Ascending aorta (tissue), 2 donors: ENCODE results near the gene EYA3. TPM values are rescaled to one million over a fixed set of nuclear protein-coding genes. Genes with fewer than 3 reads are reported as not detected.
A peak's percentile ranks its signal among the peaks of the same experiment; 100 is the strongest.

Source experiments
- DNase-seq, 2 donors: peaks; one replicate each; pipeline ENCODE4 v3.0.0-alpha.2; 2019; ENCODE audit warnings: low spot score in 2 of 2
- H3K27ac ChIP-seq, 2 donors: fragments of 200-600 bp; sonication (generic); one replicate each; pipeline ENCODE4 v1.5.1; 2016 to 2017; ENCODE audit warnings: mild to moderate bottlenecking in 1 of 2
- H3K27me3 ChIP-seq: fragments of 200-600 bp; sonication (generic); one replicate; pipeline ENCODE4 v1.5.1; 2017
- H3K36me3 ChIP-seq, 2 donors: fragments of 200-600 bp; sonication (generic); one replicate each; pipeline ENCODE4 v1.5.1; 2016
- H3K4me1 ChIP-seq, 2 donors: fragments of 200-600 bp; sonication (generic); one replicate each; pipeline ENCODE4 v1.5.1; 2016 to 2017; ENCODE audit warnings: mild to moderate bottlenecking in 1 of 2
- H3K4me3 ChIP-seq, 2 donors: fragments of 200-600 bp; sonication (generic); one replicate each; pipeline ENCODE4 v1.5.1; 2016 to 2017; ENCODE audit warnings: mild to moderate bottlenecking in 1 of 2
- H3K9me3 ChIP-seq, 2 donors: fragments of 200-600 bp; sonication (generic); one replicate each; pipeline ENCODE4 v1.5.1; 2016
- intact Hi-C: fragments of 100-400 bp; cut with DNase I; formaldehyde crosslinking; loops from one replicate; pipeline ENCODE4 v1.15.1; 2023
- total RNA-seq: library from RNA; depleted of rRNA; stranded (reverse); fragments of >200 nt; gene quantifications from one replicate; pipeline ENCODE4 v1.1.0, GENCODE V29; 2016
- TF ChIP-seq, protein P1 (sequence below), 3 experiments: fragments of 200-600 bp in 2 of 3; fragments of 450-650 bp in 1 of 3; sonication (generic) in 2 of 3; IDR thresholded peaks; one replicate each; pipeline ENCODE4 v1.5.1; 2016 to 2019; ENCODE audit warnings: antibody characterized with exemption in 3 of 3, mild to moderate bottlenecking in 1 of 3, moderate library complexity in 1 of 3

EYA3 gene
- total RNA-seq, 1 donor from 2014 or later, result 52.6 TPM

DNA sequence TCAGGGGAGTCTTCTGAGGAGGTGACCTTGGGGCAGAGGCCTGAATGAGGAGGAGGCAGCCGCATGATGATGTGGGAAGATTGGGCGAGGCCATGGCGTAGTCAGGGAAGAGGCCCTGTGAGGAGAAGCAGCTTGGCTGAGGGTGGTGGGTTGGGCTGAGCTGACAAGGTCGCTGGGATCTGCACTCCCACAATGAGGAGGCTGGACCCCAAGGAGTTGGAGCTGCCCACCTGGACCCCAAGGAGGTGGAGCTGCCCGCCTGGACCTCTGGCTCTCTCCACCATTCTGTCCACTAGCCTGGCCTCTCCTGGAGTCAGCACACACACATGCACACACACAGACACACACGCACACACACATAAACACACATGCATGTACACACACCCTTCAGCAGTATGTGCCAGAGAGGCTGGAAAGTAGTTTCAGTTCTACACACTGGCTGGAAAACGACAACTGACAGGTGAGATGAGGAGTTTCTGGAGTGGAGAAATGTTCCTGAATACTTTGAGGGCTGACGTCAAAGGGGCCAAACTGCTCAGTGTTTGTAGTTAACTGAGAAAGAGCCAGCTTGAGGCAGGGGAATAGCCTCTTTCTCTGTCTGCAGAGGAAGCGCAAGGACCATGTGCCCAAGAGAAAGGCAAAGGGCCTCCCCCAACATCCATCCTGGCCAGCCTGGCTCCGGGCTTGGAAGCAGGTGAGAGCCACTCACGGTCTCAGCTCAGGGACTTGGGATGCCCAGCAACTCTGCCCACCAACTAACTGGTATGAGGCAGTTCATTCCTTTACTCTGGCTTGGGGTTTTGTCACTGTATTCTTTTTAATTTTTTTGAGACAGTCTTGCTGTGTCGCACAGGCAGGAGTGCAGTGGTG lies 146.5 kb downstream of the EYA3 start:
- Histone ChIP-seq H3K27ac (no peak overlapping the region), H3K36me3 (no peaks in the 10 kb centered on the region), H3K4me1 (no peaks in the 10 kb centered on the region), H3K27me3 (no peaks in the 10 kb centered on the region), H3K9me3 (no peaks in the 10 kb centered on the region), H3K4me3 (no peak overlapping the region)
- TF ChIP-seq, protein P1, sequence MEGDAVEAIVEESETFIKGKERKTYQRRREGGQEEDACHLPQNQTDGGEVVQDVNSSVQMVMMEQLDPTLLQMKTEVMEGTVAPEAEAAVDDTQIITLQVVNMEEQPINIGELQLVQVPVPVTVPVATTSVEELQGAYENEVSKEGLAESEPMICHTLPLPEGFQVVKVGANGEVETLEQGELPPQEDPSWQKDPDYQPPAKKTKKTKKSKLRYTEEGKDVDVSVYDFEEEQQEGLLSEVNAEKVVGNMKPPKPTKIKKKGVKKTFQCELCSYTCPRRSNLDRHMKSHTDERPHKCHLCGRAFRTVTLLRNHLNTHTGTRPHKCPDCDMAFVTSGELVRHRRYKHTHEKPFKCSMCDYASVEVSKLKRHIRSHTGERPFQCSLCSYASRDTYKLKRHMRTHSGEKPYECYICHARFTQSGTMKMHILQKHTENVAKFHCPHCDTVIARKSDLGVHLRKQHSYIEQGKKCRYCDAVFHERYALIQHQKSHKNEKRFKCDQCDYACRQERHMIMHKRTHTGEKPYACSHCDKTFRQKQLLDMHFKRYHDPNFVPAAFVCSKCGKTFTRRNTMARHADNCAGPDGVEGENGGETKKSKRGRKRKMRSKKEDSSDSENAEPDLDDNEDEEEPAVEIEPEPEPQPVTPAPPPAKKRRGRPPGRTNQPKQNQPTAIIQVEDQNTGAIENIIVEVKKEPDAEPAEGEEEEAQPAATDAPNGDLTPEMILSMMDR (IDR thresholded peaks at IDR 0.05), result no peak
- intact Hi-C loops, result no loop called here
- DNase-seq, result no peak

DNA sequence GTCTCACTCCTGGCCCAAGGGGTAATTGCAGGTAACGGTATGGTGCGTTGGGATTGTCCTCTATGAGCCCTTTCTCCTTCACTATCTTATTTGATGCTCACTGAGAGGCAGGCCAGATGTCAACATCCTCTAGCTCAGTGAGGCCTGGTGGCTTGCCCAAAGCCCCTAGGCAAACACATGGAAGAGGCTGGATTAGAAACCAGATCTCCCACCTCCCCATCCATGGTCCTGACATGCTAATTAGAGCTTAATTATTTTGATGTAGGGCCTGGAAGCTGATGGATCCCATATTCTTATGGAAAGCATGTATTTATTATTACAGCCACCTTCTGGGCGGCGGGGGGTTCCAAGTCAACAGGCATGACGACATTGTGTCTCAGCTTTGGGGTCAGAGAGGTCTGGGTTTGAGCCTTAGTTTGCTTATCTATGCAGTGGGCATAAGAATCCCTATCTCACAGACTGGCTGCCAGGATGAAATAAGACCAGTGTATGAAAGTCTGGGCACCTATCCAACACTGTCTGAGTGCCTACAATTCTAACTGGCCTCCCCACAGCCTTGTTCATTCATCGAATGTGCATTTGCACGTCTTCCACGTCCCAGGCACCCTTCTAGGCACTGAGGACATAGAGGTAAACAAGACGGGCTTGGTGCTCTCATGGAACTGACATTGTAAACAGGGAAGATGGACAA lies 147.4 kb downstream of the EYA3 start:
- Histone ChIP-seq H3K4me1 (no peaks in the 10 kb centered on the region), H3K27me3 (no peaks in the 10 kb centered on the region), H3K4me3 (no peak overlapping the region), H3K27ac (no peak overlapping the region), H3K36me3 (no peaks in the 10 kb centered on the region), H3K9me3 (no peaks in the 10 kb centered on the region)
- no peak for DNase-seq
- TF ChIP-seq, protein P1 (IDR thresholded peaks at IDR 0.05), result no peak
- intact Hi-C loops, result no loop called here

DNA sequence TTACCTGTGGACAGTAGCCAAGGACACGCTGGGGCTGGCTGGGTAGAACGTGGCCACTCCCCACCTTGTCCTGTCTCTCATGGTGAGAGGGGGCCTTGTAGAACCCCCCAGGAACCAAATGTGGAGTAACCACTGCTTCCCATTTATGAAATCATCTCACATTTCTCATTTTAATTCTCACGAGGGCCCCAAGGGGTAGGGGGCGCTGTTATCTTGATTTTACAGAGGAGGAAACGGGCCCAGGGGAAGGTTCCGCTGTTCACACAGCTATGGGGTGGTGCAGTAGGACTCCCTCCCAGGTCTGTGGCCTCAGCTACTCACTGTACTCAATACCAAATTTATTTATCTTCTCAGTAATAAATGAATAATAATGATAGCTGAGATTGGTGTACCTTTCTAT lies 148.1 kb downstream of the EYA3 start:
- Histone ChIP-seq H3K4me1 (no peaks in the 10 kb centered on the region), H3K4me3 (no peak overlapping the region), H3K27ac (no peak overlapping the region), H3K27me3 (no peaks in the 10 kb centered on the region), H3K36me3 (no peaks in the 10 kb centered on the region), H3K9me3 (no peaks in the 10 kb centered on the region)
- intact Hi-C loops, result no loop called here
- DNase-seq, result no peak
- TF ChIP-seq, protein P1 (IDR thresholded peaks at IDR 0.05), result peak in 1 of 3 experiments; percentile 10

DNA sequence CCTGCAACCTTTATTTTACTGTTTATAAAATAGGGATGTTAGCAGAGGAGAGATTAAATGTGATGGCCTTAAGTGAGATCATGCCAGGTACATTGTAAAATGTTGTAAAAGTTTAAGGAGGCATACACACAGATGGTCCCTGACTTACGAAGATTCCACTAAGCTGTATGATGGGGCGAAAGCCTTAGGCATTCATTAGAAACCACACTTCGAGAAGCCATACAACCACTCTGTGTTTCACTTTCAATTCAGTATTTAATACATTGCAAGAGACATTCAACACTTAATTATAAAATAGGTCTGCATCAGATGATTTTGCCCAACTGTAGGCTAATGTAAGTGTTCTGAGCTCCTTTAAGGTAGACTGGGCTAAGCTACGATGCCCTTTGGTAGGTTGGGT lies 149.9 kb downstream of the EYA3 start:
- intact Hi-C loops, result no loop called here
- Histone ChIP-seq H3K36me3 (no peaks in the 10 kb centered on the region), H3K4me3 (no peak overlapping the region), H3K27me3 (no peaks in the 10 kb centered on the region), H3K4me1 (no peaks in the 10 kb centered on the region), H3K27ac (no peak overlapping the region), H3K9me3 (no peaks in the 10 kb centered on the region)
- TF ChIP-seq, protein P1 (IDR thresholded peaks at IDR 0.05), result no peak
- DNase-seq, result no peak

DNA sequence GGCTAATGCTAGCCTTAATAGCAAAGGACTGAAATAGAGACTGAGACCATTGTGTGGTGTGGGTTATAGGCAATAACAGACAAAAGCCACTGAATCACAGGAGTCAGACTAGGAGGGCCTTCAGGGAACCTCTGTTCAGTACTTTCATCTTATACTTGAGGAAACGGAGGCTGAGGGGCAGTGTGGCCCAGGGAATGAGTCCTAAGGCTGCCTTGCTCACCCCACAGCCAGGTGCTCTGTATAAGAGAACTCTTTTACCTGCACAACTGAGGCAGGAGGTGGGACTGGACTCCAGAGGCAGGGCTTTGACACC lies 150.9 kb downstream of the EYA3 start:
- H3K27ac ChIP-seq, result no peak overlapping the region
- TF ChIP-seq, protein P1 (IDR thresholded peaks at IDR 0.05), result no peak
- no peak overlapping the region for H3K4me3 ChIP-seq
- no peaks in the 10 kb centered on the region for H3K27me3 ChIP-seq
- H3K36me3 ChIP-seq, result no peaks in the 10 kb centered on the region
- H3K4me1 ChIP-seq, result no peaks in the 10 kb centered on the region
- intact Hi-C loops, result no loop called here
- no peak for DNase-seq
- no peaks in the 10 kb centered on the region for H3K9me3 ChIP-seq
